ENCODE results near the gene IARS2. TPM values are rescaled to one million over a fixed set of nuclear protein-coding genes. Genes with fewer than 3 reads are reported as not detected.

Gene IARS2
- total and polyA plus RNA-seq, 2 donors (not counting 1 experiment from before 2014, with no cell fraction given) = 8.8 to 35.6 TPM

DNA sequence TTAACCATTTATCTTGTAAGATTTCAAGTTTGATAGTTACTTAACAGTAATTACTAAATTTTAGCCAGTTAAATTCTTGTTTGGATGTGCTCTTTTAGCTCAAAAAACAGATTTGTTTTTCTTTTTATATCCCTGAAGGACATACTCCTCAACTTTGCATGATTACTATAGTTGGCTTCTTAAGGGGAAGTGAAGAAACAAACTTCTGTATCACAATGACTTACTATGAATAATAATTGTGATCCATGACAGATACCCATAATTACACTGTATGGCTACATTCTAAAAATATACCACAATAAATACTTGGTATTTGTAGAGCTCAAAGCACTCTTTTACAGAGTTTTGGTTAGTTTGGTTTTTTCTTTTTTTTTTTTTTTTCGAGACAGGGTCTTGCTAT is 55.8 kb downstream of the IARS2 start:
- Histone ChIP-seq H2AFZ (ENCODE audit: insufficient read depth, low read depth, low read length, poor library complexity, severe bottlenecking) (no peak overlapping the region), H3K9ac (ENCODE audit: low read length) (no peak overlapping the region), H3K36me3 (replicated peaks in 1 of 2; ENCODE audit: control extremely low read depth in 1 of 2, control insufficient read depth in 1 of 2, extremely low read depth in 1 of 2, insufficient read depth in 2 of 2, low read length in 1 of 2) (peaks cover 7 to 46% of the 10 kb centered on the region in 2 experiments), H4K20me1 (ENCODE audit: control insufficient read depth, insufficient read depth, low read length, poor library complexity, severe bottlenecking) (no peaks in the 10 kb centered on the region), H3K79me2 (ENCODE audit: control insufficient read depth, insufficient read depth, low read length) (no peaks in the 10 kb centered on the region), H3K4me3 (ENCODE audit: control extremely low read depth in 1 of 5, extremely low read depth in 1 of 5, insufficient read depth in 1 of 5, low read depth in 2 of 5, low read length in 4 of 5) (no peak overlapping the region), H3K27me3 (replicated peaks in 1 of 4; ENCODE audit: control extremely low read depth in 1 of 4, control insufficient read depth in 3 of 4, insufficient read depth in 4 of 4, low read length in 3 of 4) (no peaks in the 10 kb centered on the region), H3K27ac (ENCODE audit: low read length in 2 of 2) (peak overlapping the region in 1 of 2 donors; percentile 68), H3K4me2 (replicated peaks; ENCODE audit: low read depth, low read length, poor library complexity, severe bottlenecking) (no peak overlapping the region), H3K4me1 (ENCODE audit: control insufficient read depth in 2 of 2, insufficient read depth in 2 of 2, low read length in 2 of 2) (peaks cover 0 to 3% of the 10 kb centered on the region in 2 donors), H3K9me3 (ENCODE audit: control extremely low read depth in 1 of 3, control insufficient read depth in 2 of 3, insufficient read depth in 1 of 3, low read length in 2 of 3) (no peaks in the 10 kb centered on the region)
- Mint-ChIP-seq H3K9me3 (ENCODE audit: insufficient read depth) (no peaks in the 10 kb centered on the region), H3K4me1 (peaks cover 4% of the 10 kb centered on the region), H3K27me3 (no peaks in the 10 kb centered on the region), H3K4me3 (no peak overlapping the region), H3K27ac (no peak overlapping the region)
- intact Hi-C loops (cut with micrococcal nuclease) = no loop called here
- POLR2A ChIA-PET = no interaction called here
- CTCF ChIA-PET = interaction anchor here (0.6 kb wide), 2 partner anchors 15 to 227 kb away, joined by 4 read pairs; no protein-coding TSS in a partner anchor
- WGBS (ENCODE audit: insufficient coverage) = no CpG with 5 or more reads among the region's 1 CpG
- DNase-seq = no peak
- ATAC-seq (ENCODE audit: low read depth) = no peak
- TF ChIP-seq, protein P1, sequence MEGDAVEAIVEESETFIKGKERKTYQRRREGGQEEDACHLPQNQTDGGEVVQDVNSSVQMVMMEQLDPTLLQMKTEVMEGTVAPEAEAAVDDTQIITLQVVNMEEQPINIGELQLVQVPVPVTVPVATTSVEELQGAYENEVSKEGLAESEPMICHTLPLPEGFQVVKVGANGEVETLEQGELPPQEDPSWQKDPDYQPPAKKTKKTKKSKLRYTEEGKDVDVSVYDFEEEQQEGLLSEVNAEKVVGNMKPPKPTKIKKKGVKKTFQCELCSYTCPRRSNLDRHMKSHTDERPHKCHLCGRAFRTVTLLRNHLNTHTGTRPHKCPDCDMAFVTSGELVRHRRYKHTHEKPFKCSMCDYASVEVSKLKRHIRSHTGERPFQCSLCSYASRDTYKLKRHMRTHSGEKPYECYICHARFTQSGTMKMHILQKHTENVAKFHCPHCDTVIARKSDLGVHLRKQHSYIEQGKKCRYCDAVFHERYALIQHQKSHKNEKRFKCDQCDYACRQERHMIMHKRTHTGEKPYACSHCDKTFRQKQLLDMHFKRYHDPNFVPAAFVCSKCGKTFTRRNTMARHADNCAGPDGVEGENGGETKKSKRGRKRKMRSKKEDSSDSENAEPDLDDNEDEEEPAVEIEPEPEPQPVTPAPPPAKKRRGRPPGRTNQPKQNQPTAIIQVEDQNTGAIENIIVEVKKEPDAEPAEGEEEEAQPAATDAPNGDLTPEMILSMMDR (IDR thresholded peaks at IDR 0.05) = no peak
- TF ChIP-seq EZH2 (IDR thresholded peaks at IDR 0.05; ENCODE audit: borderline replicate concordance, insufficient read depth, low read depth, low read length, poor library complexity, severe bottlenecking) = no peak

DNA sequence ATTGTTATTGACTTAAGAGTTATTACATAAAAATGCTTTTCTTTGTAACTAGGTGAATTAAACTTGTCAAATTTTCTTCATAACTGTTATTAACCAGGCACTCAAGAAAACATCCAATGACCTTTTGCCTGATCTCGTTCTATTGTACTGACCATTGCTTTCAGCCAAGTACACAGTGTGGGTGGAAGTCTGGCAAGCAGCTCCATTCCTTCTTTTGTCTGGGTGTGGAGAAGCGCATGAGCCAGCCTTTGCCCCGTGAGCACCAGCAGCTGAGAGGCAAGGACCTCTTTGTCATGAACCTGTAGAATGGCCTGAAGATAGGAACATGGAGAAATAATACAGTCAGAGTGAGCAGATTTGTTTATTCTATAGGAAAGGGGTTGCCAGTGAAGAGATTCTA is 57.5 kb downstream of the IARS2 start:
- Mint-ChIP-seq H3K4me3 (no peak overlapping the region), H3K9me3 (ENCODE audit: insufficient read depth) (no peaks in the 10 kb centered on the region), H3K4me1 (peaks cover 4% of the 10 kb centered on the region), H3K27me3 (no peaks in the 10 kb centered on the region), H3K27ac (no peak overlapping the region)
- ChIA-PET CTCF (no interaction called here), POLR2A (no interaction called here)
- H3K27ac ChIP-seq (ENCODE audit: low read length in 2 of 2) = no peak overlapping the region
- DNase-seq (no peak), ATAC-seq (ENCODE audit: low read depth) (no peak)
- TF ChIP-seq, protein P1 (IDR thresholded peaks at IDR 0.05) = no peak
- no peak for TF ChIP-seq EZH2 (IDR thresholded peaks at IDR 0.05; ENCODE audit: borderline replicate concordance, insufficient read depth, low read depth, low read length, poor library complexity, severe bottlenecking)
- peaks cover 0 to 3% of the 10 kb centered on the region in 2 donors for H3K4me1 ChIP-seq (ENCODE audit: control insufficient read depth in 2 of 2, insufficient read depth in 2 of 2, low read length in 2 of 2)
- H3K27me3 ChIP-seq (replicated peaks in 1 of 4; ENCODE audit: control extremely low read depth in 1 of 4, control insufficient read depth in 3 of 4, insufficient read depth in 4 of 4, low read length in 3 of 4) = no peaks in the 10 kb centered on the region
- no peak overlapping the region for H3K4me3 ChIP-seq (ENCODE audit: control extremely low read depth in 1 of 5, extremely low read depth in 1 of 5, insufficient read depth in 1 of 5, low read depth in 2 of 5, low read length in 4 of 5)
- no peaks in the 10 kb centered on the region for H4K20me1 ChIP-seq (ENCODE audit: control insufficient read depth, insufficient read depth, low read length, poor library complexity, severe bottlenecking)
- H2AFZ ChIP-seq (ENCODE audit: insufficient read depth, low read depth, low read length, poor library complexity, severe bottlenecking) = no peak overlapping the region
- no peak overlapping the region for H3K9ac ChIP-seq (ENCODE audit: low read length)
- peaks cover 9 to 53% of the 10 kb centered on the region in 2 experiments for H3K36me3 ChIP-seq (replicated peaks in 1 of 2; ENCODE audit: control extremely low read depth in 1 of 2, control insufficient read depth in 1 of 2, extremely low read depth in 1 of 2, insufficient read depth in 2 of 2, low read length in 1 of 2)
- H3K9me3 ChIP-seq (ENCODE audit: control extremely low read depth in 1 of 3, control insufficient read depth in 2 of 3, insufficient read depth in 1 of 3, low read length in 2 of 3) = no peaks in the 10 kb centered on the region
- no peak overlapping the region for H3K4me2 ChIP-seq (replicated peaks; ENCODE audit: low read depth, low read length, poor library complexity, severe bottlenecking)
- intact Hi-C loops (cut with micrococcal nuclease) = no loop called here
- WGBS (ENCODE audit: insufficient coverage) = 100% methylated on average over 2 of the region's 3 CpGs
- H3K79me2 ChIP-seq (ENCODE audit: control insufficient read depth, insufficient read depth, low read length) = no peaks in the 10 kb centered on the region
